SJSA1 (cell line): Measurements from ENCODE around the gene OR4F6. TPM values are rescaled to one million over a fixed set of nuclear protein-coding genes. Genes with fewer than 3 reads are reported as not detected.
"Not testable (repeated sequence)": the region's sequence is repeated elsewhere in the genome, so short reads cannot be mapped to it uniquely, and the experiment has no call there.

ENCODE experiments used
- DNase-seq, 2 experiments: peaks; one replicate each; pipeline ENCODE4 v3.0.0-alpha.2; 2015 to 2020; ENCODE audit warnings: low spot score in 2 of 2, low read depth in 1 of 2
- H3K27ac ChIP-seq: fragments of 250-450 bp; sonication (Bioruptor Pico); 2 replicates; pipeline ENCODE4 v1.5.1; 2020; ENCODE audit warnings: mild to moderate bottlenecking, moderate library complexity
- H3K27me3 ChIP-seq: fragments of 250-450 bp; sonication (Bioruptor Pico); replicated peaks from 2 replicates; pipeline ENCODE4 v1.5.1; 2020; ENCODE audit warnings: mild to moderate bottlenecking, moderate library complexity
- H3K36me3 ChIP-seq: fragments of 250-450 bp; sonication (Bioruptor Pico); 2 replicates; pipeline ENCODE4 v1.5.1; 2020; ENCODE audit warnings: mild to moderate bottlenecking
- H3K4me1 ChIP-seq: fragments of 250-450 bp; sonication (Bioruptor Pico); replicated peaks from 2 replicates; pipeline ENCODE4 v1.6.1; 2021; ENCODE audit warnings: mild to moderate bottlenecking
- H3K4me3 ChIP-seq: fragments of 250-450 bp; sonication (Bioruptor Pico); 2 replicates; pipeline ENCODE4 v1.5.1; 2020; ENCODE audit warnings: mild to moderate bottlenecking
- H3K9me3 ChIP-seq: fragments of 250-450 bp; sonication (Bioruptor Pico); replicated peaks from 2 replicates; pipeline ENCODE4 v1.5.1; 2020; ENCODE audit warnings: mild to moderate bottlenecking
- total RNA-seq: library from RNA; depleted of rRNA; stranded (reverse); fragments of >200 nt; shearing (Covaris generic); gene quantifications from 2 replicates; pipeline ENCODE4 v1.2.3, GENCODE V29; 2014; rRNA removed

The OR4F6 gene, protein sequence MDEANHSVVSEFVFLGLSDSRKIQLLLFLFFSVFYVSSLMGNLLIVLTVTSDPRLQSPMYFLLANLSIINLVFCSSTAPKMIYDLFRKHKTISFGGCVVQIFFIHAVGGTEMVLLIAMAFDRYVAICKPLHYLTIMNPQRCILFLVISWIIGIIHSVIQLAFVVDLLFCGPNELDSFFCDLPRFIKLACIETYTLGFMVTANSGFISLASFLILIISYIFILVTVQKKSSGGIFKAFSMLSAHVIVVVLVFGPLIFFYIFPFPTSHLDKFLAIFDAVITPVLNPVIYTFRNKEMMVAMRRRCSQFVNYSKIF
- not detected in 2 replicates for total RNA-seq

GRCh38 chr15:101803209-101803608, at the start of gene OR4F6:
Gene OR4F6 (plus strand): TSS chr15:101803509. CDS start chr15:101805720, 2,211 bp downstream.
- no peaks in the 10 kb centered on the region for H3K36me3 ChIP-seq
- no peaks in the 10 kb centered on the region for H3K27me3 ChIP-seq
- peaks cover 60% of the 10 kb centered on the region for H3K4me1 ChIP-seq
- DNase-seq = no peak
- H3K4me3 ChIP-seq = no peak within 1 kb of the TSS
- H3K27ac ChIP-seq = peak within 1 kb of the TSS; percentile 97
- H3K9me3 ChIP-seq = no peaks in the 10 kb centered on the region

- not testable (repeated sequence) for H3K27me3 ChIP-seq, H3K4me3 ChIP-seq, H3K9me3 ChIP-seq, H3K36me3 ChIP-seq, H3K27ac ChIP-seq, H3K4me1 ChIP-seq
- peak; percentile 41 to 67 for DNase-seq
These were observed 38.5 kb upstream of the OR4F6 start for GRCh38 chr15:101764669-101765339.

- not testable (repeated sequence) for H3K4me1 ChIP-seq, H3K27me3 ChIP-seq, H3K36me3 ChIP-seq, DNase-seq, H3K27ac ChIP-seq, H3K4me3 ChIP-seq, H3K9me3 ChIP-seq
These were observed 38.0 kb upstream of the OR4F6 start for GRCh38 chr15:101765340-101765671.

- no peak for DNase-seq
- H3K4me1 ChIP-seq = 0 out of 2 replicates have a peak, but pooled peaks cover 3% of the 10 kb centered on the region
- H3K27me3 ChIP-seq = no peaks in the 10 kb centered on the region
- H3K4me3 ChIP-seq = no peak overlapping the region
- no peak overlapping the region for H3K27ac ChIP-seq
- no peaks in the 10 kb centered on the region for H3K9me3 ChIP-seq
- H3K36me3 ChIP-seq = no peaks in the 10 kb centered on the region
These were observed 37.4 kb upstream of the OR4F6 start for GRCh38 chr15:101765772-101766456.

DNA sequence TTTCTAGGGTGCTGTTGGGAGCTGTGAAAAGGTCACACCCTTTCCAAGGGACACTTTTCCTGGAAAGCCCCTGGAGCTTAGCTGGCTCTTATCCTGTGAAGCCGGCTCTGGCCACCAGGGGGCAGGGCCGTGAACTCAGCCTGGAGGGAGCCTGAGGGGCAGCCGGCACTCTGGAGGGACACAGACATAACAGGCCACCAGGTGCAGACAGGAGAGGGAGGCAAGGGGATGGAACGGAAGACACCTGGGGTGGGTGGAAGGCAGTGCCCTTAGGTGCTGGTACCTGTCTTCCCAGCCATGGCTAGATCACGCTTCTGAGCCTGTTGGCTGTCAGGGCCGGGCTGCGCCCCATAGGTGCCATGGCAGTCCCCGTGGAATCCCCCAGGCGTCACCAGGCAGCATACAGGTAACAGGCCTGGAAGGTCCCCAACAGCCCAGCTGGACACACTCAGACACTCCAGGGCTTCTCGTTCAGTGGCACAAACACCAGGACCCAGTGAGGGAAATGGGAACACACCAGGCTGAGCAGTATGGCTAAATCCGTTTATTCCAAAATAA, 36.1 kb upstream of the OR4F6 start:
- not testable (repeated sequence) for H3K4me1 ChIP-seq, H3K9me3 ChIP-seq, DNase-seq, H3K4me3 ChIP-seq, H3K27ac ChIP-seq, H3K36me3 ChIP-seq, H3K27me3 ChIP-seq

DNA sequence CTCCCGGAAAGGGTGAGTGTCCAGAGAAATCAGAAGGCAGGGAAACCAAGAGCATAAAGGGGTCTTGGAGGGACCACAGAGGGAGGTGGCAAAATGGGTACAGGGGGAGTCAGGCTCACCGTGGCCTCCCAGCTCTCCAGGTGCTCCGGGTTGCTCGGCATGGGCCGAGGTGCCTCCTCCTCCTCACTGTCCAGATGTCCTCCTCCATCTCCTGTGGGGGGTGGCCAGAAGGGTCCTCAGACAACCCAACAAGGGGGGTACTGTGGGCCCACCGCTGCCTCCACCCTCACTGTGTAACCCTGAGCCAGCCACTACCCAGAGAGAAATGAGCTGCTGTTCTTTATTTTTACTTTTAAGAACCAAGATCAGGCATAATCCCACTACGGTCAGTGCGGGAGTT, 30.4 kb upstream of the OR4F6 start:
- no peak for DNase-seq
- H3K4me3 ChIP-seq = no peak overlapping the region
- H3K27me3 ChIP-seq = no peaks in the 10 kb centered on the region
- H3K9me3 ChIP-seq = no peaks in the 10 kb centered on the region
- H3K27ac ChIP-seq = no peak overlapping the region
- no peaks in the 10 kb centered on the region for H3K36me3 ChIP-seq
- H3K4me1 ChIP-seq = no peaks in the 10 kb centered on the region

DNA sequence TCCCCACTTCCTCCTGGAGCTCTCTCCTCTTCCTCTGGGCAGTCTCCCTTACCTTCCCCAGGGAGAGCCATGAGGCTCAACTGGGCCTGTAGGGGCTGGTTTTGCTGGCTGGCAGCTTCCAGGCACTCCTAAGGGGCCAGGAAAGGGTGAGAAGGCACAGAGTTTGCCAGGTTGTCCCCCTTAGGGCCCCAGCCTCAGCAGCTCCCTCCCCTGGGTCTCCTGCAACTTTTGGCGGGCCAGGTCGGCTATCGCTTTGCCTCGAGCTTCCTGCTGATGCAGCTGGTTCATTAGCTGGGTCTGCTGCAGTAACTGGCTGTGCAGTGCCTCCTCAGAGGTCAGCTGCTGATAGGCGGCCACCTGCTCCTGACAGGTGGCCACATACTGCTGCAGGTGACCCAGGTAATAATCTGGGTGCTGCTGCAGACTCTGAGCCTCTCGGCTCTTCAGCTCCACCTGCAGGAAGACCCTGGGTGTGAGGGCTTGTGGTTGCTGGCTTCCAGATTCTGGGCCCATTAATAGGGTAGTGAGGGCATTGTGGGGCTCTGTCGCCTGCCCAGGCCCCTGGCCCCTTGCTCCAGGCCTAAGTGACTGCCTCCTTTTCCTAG, 29.7 kb upstream of the OR4F6 start:
- no peak for DNase-seq
- H3K4me3 ChIP-seq = no peak overlapping the region
- H3K27me3 ChIP-seq = no peaks in the 10 kb centered on the region

DNA sequence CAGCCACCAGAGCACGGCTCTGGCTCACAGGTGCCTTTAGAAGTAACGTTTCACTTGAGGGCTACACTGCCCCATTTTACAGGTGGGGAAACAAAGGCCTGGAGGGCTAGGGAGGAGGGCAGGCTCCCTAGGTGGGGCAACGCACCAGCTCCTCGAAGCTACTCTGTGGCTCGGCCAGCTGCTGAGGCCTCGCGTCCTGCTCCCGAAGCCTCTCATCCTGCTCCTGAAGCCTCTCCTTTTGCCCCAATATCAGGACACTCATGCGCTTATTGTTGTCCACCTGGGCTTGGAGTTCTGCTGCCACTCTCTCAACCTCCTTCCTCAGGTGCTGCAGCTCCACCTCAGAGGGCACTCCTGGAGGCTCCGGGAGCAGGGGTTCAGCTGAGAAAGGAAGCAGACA, 28.2 kb upstream of the OR4F6 start:
- Histone ChIP-seq H3K4me3 (no peak overlapping the region), H3K4me1 (peaks cover 6% of the 10 kb centered on the region), H3K27ac (no peak overlapping the region), H3K9me3 (no peaks in the 10 kb centered on the region), H3K36me3 (no peaks in the 10 kb centered on the region), H3K27me3 (no peaks in the 10 kb centered on the region)
- DNase-seq = no peak

More for the DNA sequence above, 29.7 kb upstream of the OR4F6 start:
- H3K9me3 ChIP-seq = no peaks in the 10 kb centered on the region
- no peaks in the 10 kb centered on the region for H3K4me1 ChIP-seq
- no peaks in the 10 kb centered on the region for H3K36me3 ChIP-seq
- no peak overlapping the region for H3K27ac ChIP-seq

DNA sequence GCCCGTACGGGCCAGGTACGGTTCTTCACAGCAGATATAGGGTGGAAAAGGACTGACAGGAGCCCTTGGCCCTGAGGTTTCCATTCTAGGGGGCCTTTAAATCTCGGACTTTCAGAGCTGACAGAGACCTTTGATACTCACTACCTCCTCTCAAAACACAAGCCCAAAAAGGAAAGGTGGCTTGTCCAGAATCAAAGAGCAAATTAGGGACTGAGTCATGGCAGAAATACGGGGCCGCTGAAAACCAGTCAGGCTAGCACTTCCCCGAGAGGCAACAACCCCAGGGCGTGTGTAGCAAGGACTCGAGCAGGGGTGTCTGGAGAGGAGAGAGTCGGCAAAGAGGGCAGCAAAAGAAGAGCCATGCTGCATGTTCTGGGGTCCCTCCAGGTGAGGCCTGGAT, 24.7 kb upstream of the OR4F6 start:
- not testable (repeated sequence) for H3K36me3 ChIP-seq, H3K27ac ChIP-seq, H3K4me1 ChIP-seq, H3K4me3 ChIP-seq, H3K9me3 ChIP-seq, H3K27me3 ChIP-seq, DNase-seq

DNA sequence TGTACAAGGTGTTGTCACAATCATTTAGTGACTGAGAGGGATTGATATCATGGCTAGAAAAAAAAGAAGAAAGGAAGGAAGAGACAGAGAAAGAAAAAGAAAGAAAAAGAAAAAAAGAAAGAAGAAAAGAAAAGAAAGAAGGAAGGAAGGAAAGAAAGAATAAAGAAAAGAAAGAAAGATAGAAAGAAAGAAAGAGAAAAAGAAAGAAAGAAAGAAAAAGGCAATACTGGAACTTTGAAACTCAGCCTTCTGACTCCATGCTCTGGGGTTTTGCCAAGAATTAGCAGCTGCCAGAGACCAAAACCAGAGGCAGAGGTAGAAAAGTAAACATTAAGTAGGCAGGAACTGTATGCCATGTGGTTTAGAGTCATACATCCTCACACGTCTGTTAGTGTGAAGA, 23.1 kb upstream of the OR4F6 start:
- not testable (repeated sequence) for DNase-seq, H3K36me3 ChIP-seq, H3K4me3 ChIP-seq, H3K9me3 ChIP-seq, H3K27me3 ChIP-seq, H3K27ac ChIP-seq, H3K4me1 ChIP-seq

DNA sequence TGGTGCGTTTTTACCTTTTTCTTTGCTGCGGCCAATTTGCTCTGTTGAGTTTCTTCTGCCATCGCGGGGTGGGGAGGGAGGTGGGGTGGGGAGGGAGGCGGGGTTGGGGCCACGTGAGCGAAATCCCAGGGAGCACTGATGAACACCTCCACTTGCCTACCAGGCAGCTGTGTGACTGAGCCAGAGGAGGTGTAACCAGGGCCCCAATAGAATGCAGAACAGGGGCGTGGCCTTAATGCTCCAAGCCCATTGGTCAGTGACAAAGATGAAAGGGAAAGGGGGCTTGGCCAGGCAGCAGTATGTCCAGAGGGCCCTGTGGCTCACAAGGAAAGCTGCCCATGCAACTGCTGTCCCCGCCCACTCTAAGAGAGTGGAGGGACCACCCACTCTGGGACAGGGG, 21.4 kb upstream of the OR4F6 start:
- Histone ChIP-seq H3K36me3 (no peaks in the 10 kb centered on the region), H3K4me3 (no peak overlapping the region), H3K9me3 (no peaks in the 10 kb centered on the region), H3K27ac (no peak overlapping the region), H3K4me1 (peaks cover 9% of the 10 kb centered on the region), H3K27me3 (no peaks in the 10 kb centered on the region)
- no peak for DNase-seq

GRCh38 chr15:101784644-101785043, 18.7 kb upstream of the OR4F6 start:
- no peaks in the 10 kb centered on the region for H3K36me3 ChIP-seq
- no peaks in the 10 kb centered on the region for H3K9me3 ChIP-seq
- no peak for DNase-seq
- no peaks in the 10 kb centered on the region for H3K27me3 ChIP-seq
- H3K4me3 ChIP-seq = no peak overlapping the region
- peaks cover 8% of the 10 kb centered on the region for H3K4me1 ChIP-seq
- no peak overlapping the region for H3K27ac ChIP-seq

- not testable (repeated sequence) for H3K4me3 ChIP-seq, H3K4me1 ChIP-seq, DNase-seq, H3K27ac ChIP-seq, H3K27me3 ChIP-seq, H3K36me3 ChIP-seq, H3K9me3 ChIP-seq
These were observed 16.9 kb upstream of the OR4F6 start for GRCh38 chr15:101786422-101786821.

DNA sequence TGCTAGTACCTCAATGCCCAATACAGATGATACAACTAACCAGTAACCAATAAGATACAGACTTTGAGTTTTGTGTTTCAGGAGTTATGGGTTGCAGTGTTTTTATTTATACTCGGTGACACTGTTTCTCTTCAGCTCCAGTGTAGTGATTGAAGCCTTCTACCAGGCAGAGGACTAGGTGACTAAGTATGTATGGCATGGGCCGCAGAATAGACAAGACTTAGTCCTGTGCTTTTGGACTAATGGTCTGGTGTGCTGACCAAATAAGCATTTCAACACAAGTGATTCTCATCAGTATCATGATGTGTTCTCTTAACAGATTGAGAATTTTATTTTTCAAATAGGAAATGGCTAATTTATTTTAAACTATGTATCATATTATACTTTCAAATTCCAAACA, 15.3 kb upstream of the OR4F6 start:
- not testable (repeated sequence) for H3K27me3 ChIP-seq, DNase-seq

More for the DNA sequence above, 15.3 kb upstream of the OR4F6 start:
- H3K36me3 ChIP-seq, H3K27ac ChIP-seq, H3K4me3 ChIP-seq, H3K9me3 ChIP-seq, H3K4me1 ChIP-seq: not testable (repeated sequence)
